GM23338 (cell line): ENCODE measurements around the gene PIGU. TPM values are rescaled to one million over a fixed set of nuclear protein-coding genes. Genes with fewer than 3 reads are reported as not detected.

ENCODE experiments used
- ATAC-seq: fragments of 200-7000 bp; cut with Tn5 transposase; 3 replicates; pipeline ENCODE4 v1.9.1; 2020
- DNase-seq: peaks from one replicate; pipeline ENCODE4 v3.0.0-alpha.2; 2015; ENCODE audit warnings: low spot score
- H2AFZ ChIP-seq: fragments of 200-600 bp; sonication (generic); 2 replicates; pipeline ENCODE4 v1.8.0; 2016; ENCODE audit warnings: antibody characterized with exemption, mild to moderate bottlenecking, moderate library complexity
- H3F3A ChIP-seq: fragments of 200-600 bp; sonication (generic); replicated peaks from 2 replicates; pipeline ENCODE4 v1.8.0; 2017; ENCODE audit warnings: antibody characterized with exemption, mixed run types, low read depth
- H3K27ac ChIP-seq: fragments of 200-600 bp; sonication (generic); 2 replicates; pipeline ENCODE4 v1.6.1; 2016; ENCODE audit warnings: low read depth
- H3K27me3 ChIP-seq: fragments of 200-600 bp; sonication (generic); 2 replicates; pipeline ENCODE4 v1.8.0; 2016; ENCODE audit warnings: mild to moderate bottlenecking, mixed run types, moderate library complexity; ENCODE audit not compliant: insufficient read depth
- H3K36me3 ChIP-seq: fragments of 200-600 bp; sonication (generic); 2 replicates; pipeline ENCODE4 v1.8.0; 2016; ENCODE audit warnings: mild to moderate bottlenecking; ENCODE audit not compliant: insufficient read depth
- H3K4me1 ChIP-seq: fragments of 200-600 bp; sonication (generic); 2 replicates; pipeline ENCODE4 v1.8.0; 2016; ENCODE audit warnings: mild to moderate bottlenecking, moderate library complexity; ENCODE audit not compliant: insufficient read depth
- H3K4me2 ChIP-seq: fragments of 200-600 bp; sonication (generic); 2 replicates; pipeline ENCODE4 v1.7.1; 2017; ENCODE audit warnings: mixed run types
- H3K4me3 ChIP-seq: fragments of 200-600 bp; sonication (generic); 2 replicates; pipeline ENCODE4 v1.6.1; 2016; ENCODE audit warnings: mixed run types
- H3K79me2 ChIP-seq: fragments of 200-600 bp; sonication (generic); replicated peaks from 2 replicates; pipeline ENCODE4 v1.8.0; 2017; ENCODE audit warnings: mild to moderate bottlenecking; ENCODE audit not compliant: insufficient read depth
- H3K9me2 ChIP-seq: fragments of 200-600 bp; sonication (generic); 2 replicates; pipeline ENCODE4 v1.8.0; 2017; ENCODE audit not compliant: insufficient read depth
- H4K20me1 ChIP-seq: fragments of 200-600 bp; sonication (generic); replicated peaks from 2 replicates; pipeline ENCODE4 v1.8.0; 2017; ENCODE audit warnings: mild to moderate bottlenecking; ENCODE audit not compliant: insufficient read depth
- H3K27ac Mint-ChIP-seq: 2 replicates; pipeline ENCODE4 v1.8.0; 2020; ENCODE audit warnings: inconsistent platforms, mild to moderate bottlenecking, moderate library complexity, mixed read lengths
- H3K27me3 Mint-ChIP-seq: 3 replicates; pipeline ENCODE4 v1.8.0; 2022; ENCODE audit warnings: low read depth, mild to moderate bottlenecking, moderate library complexity, mixed read lengths, inconsistent platforms; ENCODE audit not compliant: insufficient read depth, poor library complexity
- H3K36me3 Mint-ChIP-seq: 3 replicates; pipeline ENCODE4 v1.8.0; 2021; ENCODE audit warnings: low read depth, mild to moderate bottlenecking, inconsistent platforms, moderate library complexity, mixed read lengths
- H3K4me1 Mint-ChIP-seq: 3 replicates; pipeline ENCODE4 v1.8.0; 2020; ENCODE audit warnings: mild to moderate bottlenecking, inconsistent platforms, mixed read lengths
- H3K4me3 Mint-ChIP-seq: 3 replicates; pipeline ENCODE4 v1.8.0; 2021; ENCODE audit warnings: moderate library complexity, mild to moderate bottlenecking, inconsistent platforms, mixed read lengths
- H3K9me3 Mint-ChIP-seq: 3 replicates; pipeline ENCODE4 v1.8.0; 2020; ENCODE audit warnings: moderate library complexity, mild to moderate bottlenecking, inconsistent platforms, mixed read lengths
- CREB1 ChIP-seq: fragments of 250-450 bp; sonication (Bioruptor Pico); IDR thresholded peaks from 2 replicates; pipeline ENCODE4 v1.5.0; 2020; ENCODE audit warnings: low read depth, mild to moderate bottlenecking, moderate library complexity
- EZH2phosphoT487 ChIP-seq: fragments of 200-600 bp; sonication (generic); IDR thresholded peaks from one replicate; pipeline ENCODE4 v1.8.1; 2018; ENCODE audit warnings: antibody characterized with exemption; ENCODE audit not compliant: unreplicated experiment
- REST ChIP-seq: IDR thresholded peaks from one replicate; pipeline ENCODE4 v1.6.1; 2018; ENCODE audit warnings: antibody characterized with exemption; ENCODE audit not compliant: unreplicated experiment
- STAT1 ChIP-seq: IDR thresholded peaks from one replicate; pipeline ENCODE4 v1.6.1; 2016; ENCODE audit warnings: antibody characterized with exemption; ENCODE audit not compliant: unreplicated experiment
- ZNF114 ChIP-seq: fragments of 250-450 bp; sonication (Bioruptor Pico); IDR thresholded peaks from 2 replicates; pipeline ENCODE4 v1.5.0; 2020; ENCODE audit warnings: mild to moderate bottlenecking, moderate library complexity
- ZNF331 ChIP-seq: fragments of 250-450 bp; sonication (Bioruptor Pico); IDR thresholded peaks from 2 replicates; pipeline ENCODE4 v1.5.0; 2020; ENCODE audit warnings: low read depth, mild to moderate bottlenecking, moderate library complexity
- ZNF462 ChIP-seq: fragments of 250-450 bp; sonication (Bioruptor Pico); IDR thresholded peaks from 2 replicates; pipeline ENCODE4 v1.5.0; 2020; ENCODE audit warnings: mild to moderate bottlenecking, moderate library complexity
- polyA plus RNA-seq: library from polyadenylated mRNA; unstranded; fragments of >200 nt; fragmentation: Nextera tagmentation; extraction: Ambion mirVana; gene quantifications from 2 replicates; pipeline ENCODE4 v1.2.1, GENCODE V29; 2016
- total RNA-seq: library from RNA; depleted of rRNA; stranded (reverse); fragments of >200 nt; shearing (Covaris generic); gene quantifications from 2 replicates; pipeline ENCODE4 v1.2.3, GENCODE V29; 2014
- TF ChIP-seq, protein P1 (sequence below): IDR thresholded peaks from 2 replicates; pipeline ENCODE4 v1.6.1; 2016; ENCODE audit warnings: antibody characterized with exemption

PIGU gene
- total and polyA plus RNA-seq, 2 experiments from 2014 or later = 24.3 to 28.9 TPM

- ATAC-seq = no peak
Measured at GRCh38 chr20:34535857-34536256, 141.0 kb downstream of the PIGU start.

More at GRCh38 chr20:34535857-34536256, 141.0 kb downstream of the PIGU start:
- Histone ChIP-seq H3K9me2 (no peaks in the 10 kb centered on the region), H3K4me3 (no peak overlapping the region), H3K27me3 (no peaks in the 10 kb centered on the region), H3K4me2 (no peak overlapping the region), H2AFZ (no peak overlapping the region), H3K27ac (no peak overlapping the region), H4K20me1 (no peaks in the 10 kb centered on the region; the same call in none of the 2 replicates), H3K36me3 (peaks cover 4% of the 10 kb centered on the region), H3K79me2 (no peaks in the 10 kb centered on the region), H3F3A (0 out of 2 replicates have a peak, but pooled peaks cover 4% of the 10 kb centered on the region), H3K4me1 (no peaks in the 10 kb centered on the region)
- TF ChIP-seq REST (no peak), CREB1 (CRISPR knock-in tag) (no peak), EZH2phosphoT487 (no peak), STAT1 (no peak), ZNF331 (CRISPR knock-in tag) (no peak), ZNF114 (CRISPR knock-in tag) (no peak), ZNF462 (CRISPR knock-in tag) (no peak)
- TF ChIP-seq, protein P1, sequence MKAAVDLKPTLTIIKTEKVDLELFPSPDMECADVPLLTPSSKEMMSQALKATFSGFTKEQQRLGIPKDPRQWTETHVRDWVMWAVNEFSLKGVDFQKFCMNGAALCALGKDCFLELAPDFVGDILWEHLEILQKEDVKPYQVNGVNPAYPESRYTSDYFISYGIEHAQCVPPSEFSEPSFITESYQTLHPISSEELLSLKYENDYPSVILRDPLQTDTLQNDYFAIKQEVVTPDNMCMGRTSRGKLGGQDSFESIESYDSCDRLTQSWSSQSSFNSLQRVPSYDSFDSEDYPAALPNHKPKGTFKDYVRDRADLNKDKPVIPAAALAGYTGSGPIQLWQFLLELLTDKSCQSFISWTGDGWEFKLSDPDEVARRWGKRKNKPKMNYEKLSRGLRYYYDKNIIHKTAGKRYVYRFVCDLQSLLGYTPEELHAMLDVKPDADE = no peak
- Mint-ChIP-seq H3K4me1 (no peaks in the 10 kb centered on the region), H3K4me3 (no peak overlapping the region), H3K27me3 (peaks cover 4% of the 10 kb centered on the region), H3K9me3 (no peaks in the 10 kb centered on the region), H3K27ac (no peak overlapping the region), H3K36me3 (peaks cover 42% of the 10 kb centered on the region)
- DNase-seq = no peak
